WTC11 (cell line): ENCODE results near the gene VMAC.

ENCODE experiments used
- ESRRA ChIP-seq: sonication (generic); formaldehyde crosslinking; IDR thresholded peaks from 2 replicates; pipeline ENCODE4 v1.8.1; 2022; ENCODE audit warnings: mild to moderate bottlenecking, missing genetic modification reagents, borderline replicate concordance
- ETV6 ChIP-seq: sonication (generic); formaldehyde crosslinking; IDR thresholded peaks from 2 replicates; pipeline ENCODE4 v1.8.1; 2022; ENCODE audit warnings: mild to moderate bottlenecking, missing genetic modification reagents
- FOXJ3 ChIP-seq: sonication (generic); formaldehyde crosslinking; IDR thresholded peaks from 2 replicates; pipeline ENCODE4 v1.9.0; 2021; ENCODE audit warnings: missing genetic modification reagents, mild to moderate bottlenecking, borderline replicate concordance
- GABPB1 ChIP-seq: sonication (generic); formaldehyde crosslinking; IDR thresholded peaks from 2 replicates; pipeline ENCODE4 v1.8.1; 2023; ENCODE audit warnings: mild to moderate bottlenecking, missing genetic modification reagents
- MYBL2 ChIP-seq: sonication (generic); formaldehyde crosslinking; IDR thresholded peaks from 2 replicates; pipeline ENCODE4 v1.8.1; 2023; ENCODE audit warnings: mild to moderate bottlenecking, moderate library complexity, missing genetic modification reagents
- NR2C2 ChIP-seq: sonication (generic); formaldehyde crosslinking; IDR thresholded peaks from 2 replicates; pipeline ENCODE4 v1.8.0; 2022; ENCODE audit warnings: mild to moderate bottlenecking, missing genetic modification reagents
- SMAD4 ChIP-seq: sonication (generic); formaldehyde crosslinking; IDR thresholded peaks from 2 replicates; pipeline ENCODE4 v1.8.0; 2022; ENCODE audit warnings: mild to moderate bottlenecking, missing genetic modification reagents
- ZNF263 ChIP-seq: sonication (generic); formaldehyde crosslinking; IDR thresholded peaks from 2 replicates; pipeline ENCODE4 v1.8.1; 2022; ENCODE audit warnings: low read depth, mild to moderate bottlenecking, moderate library complexity, missing genetic modification reagents
- TF ChIP-seq, protein P1 (sequence below): fragments of 200-600 bp; IDR thresholded peaks from 2 replicates; pipeline ENCODE4 v1.8.0; 2022; ENCODE audit warnings: antibody characterized with exemption
- TF ChIP-seq, protein P2 (sequence below): sonication (generic); formaldehyde crosslinking; IDR thresholded peaks from 2 replicates; pipeline ENCODE4 v1.8.0; 2022; ENCODE audit warnings: mild to moderate bottlenecking, missing genetic modification reagents
- TF ChIP-seq, protein P3 (sequence below): sonication (generic); formaldehyde crosslinking; IDR thresholded peaks from 2 replicates; pipeline ENCODE4 v1.8.0; 2022; ENCODE audit warnings: mild to moderate bottlenecking, missing genetic modification reagents
- TF ChIP-seq, protein P4 (sequence below): sonication (generic); formaldehyde crosslinking; IDR thresholded peaks from 2 replicates; pipeline ENCODE4 v1.8.0; 2023; ENCODE audit warnings: mild to moderate bottlenecking, missing genetic modification reagents
- TF ChIP-seq, protein P5 (sequence below): sonication (generic); formaldehyde crosslinking; IDR thresholded peaks from 2 replicates; pipeline ENCODE4 v1.8.1; 2022; ENCODE audit warnings: low read depth, missing genetic modification reagents, borderline replicate concordance

DNA sequence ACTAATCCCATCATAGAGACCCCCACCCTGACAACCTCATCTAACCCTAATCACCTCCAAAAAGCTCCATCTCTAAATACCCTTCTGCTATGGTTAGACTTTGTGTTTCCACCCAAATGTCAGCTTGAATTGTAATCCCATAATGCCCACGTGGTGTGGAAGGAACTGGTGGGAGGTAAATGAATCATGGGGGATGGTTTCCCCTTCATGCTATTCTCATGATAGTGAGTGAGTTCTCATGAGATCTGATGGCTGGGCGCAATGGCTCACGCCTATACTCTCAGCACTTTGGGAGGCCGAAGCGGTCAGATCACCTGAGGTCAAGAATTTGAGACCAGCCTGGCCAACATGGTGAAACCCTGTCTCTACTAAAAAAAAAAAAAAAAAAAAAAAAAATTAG, 2.6 kb downstream of the VMAC start:
- no peak for TF ChIP-seq MYBL2 (CRISPR knock-in tag)
- TF ChIP-seq ESRRA (CRISPR knock-in tag) = no peak
- TF ChIP-seq, protein P1, sequence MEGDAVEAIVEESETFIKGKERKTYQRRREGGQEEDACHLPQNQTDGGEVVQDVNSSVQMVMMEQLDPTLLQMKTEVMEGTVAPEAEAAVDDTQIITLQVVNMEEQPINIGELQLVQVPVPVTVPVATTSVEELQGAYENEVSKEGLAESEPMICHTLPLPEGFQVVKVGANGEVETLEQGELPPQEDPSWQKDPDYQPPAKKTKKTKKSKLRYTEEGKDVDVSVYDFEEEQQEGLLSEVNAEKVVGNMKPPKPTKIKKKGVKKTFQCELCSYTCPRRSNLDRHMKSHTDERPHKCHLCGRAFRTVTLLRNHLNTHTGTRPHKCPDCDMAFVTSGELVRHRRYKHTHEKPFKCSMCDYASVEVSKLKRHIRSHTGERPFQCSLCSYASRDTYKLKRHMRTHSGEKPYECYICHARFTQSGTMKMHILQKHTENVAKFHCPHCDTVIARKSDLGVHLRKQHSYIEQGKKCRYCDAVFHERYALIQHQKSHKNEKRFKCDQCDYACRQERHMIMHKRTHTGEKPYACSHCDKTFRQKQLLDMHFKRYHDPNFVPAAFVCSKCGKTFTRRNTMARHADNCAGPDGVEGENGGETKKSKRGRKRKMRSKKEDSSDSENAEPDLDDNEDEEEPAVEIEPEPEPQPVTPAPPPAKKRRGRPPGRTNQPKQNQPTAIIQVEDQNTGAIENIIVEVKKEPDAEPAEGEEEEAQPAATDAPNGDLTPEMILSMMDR = no peak
- TF ChIP-seq NR2C2 = no peak
- TF ChIP-seq GABPB1 (CRISPR knock-in tag) = no peak
- TF ChIP-seq ZNF263 (CRISPR knock-in tag) = no peak
- TF ChIP-seq, protein P2, sequence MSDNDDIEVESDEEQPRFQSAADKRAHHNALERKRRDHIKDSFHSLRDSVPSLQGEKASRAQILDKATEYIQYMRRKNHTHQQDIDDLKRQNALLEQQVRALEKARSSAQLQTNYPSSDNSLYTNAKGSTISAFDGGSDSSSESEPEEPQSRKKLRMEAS = no peak
- TF ChIP-seq, protein P3, sequence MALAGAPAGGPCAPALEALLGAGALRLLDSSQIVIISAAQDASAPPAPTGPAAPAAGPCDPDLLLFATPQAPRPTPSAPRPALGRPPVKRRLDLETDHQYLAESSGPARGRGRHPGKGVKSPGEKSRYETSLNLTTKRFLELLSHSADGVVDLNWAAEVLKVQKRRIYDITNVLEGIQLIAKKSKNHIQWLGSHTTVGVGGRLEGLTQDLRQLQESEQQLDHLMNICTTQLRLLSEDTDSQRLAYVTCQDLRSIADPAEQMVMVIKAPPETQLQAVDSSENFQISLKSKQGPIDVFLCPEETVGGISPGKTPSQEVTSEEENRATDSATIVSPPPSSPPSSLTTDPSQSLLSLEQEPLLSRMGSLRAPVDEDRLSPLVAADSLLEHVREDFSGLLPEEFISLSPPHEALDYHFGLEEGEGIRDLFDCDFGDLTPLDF (CRISPR knock-in tag) = no peak
- TF ChIP-seq FOXJ3 (CRISPR knock-in tag) = no peak
- TF ChIP-seq, protein P4, sequence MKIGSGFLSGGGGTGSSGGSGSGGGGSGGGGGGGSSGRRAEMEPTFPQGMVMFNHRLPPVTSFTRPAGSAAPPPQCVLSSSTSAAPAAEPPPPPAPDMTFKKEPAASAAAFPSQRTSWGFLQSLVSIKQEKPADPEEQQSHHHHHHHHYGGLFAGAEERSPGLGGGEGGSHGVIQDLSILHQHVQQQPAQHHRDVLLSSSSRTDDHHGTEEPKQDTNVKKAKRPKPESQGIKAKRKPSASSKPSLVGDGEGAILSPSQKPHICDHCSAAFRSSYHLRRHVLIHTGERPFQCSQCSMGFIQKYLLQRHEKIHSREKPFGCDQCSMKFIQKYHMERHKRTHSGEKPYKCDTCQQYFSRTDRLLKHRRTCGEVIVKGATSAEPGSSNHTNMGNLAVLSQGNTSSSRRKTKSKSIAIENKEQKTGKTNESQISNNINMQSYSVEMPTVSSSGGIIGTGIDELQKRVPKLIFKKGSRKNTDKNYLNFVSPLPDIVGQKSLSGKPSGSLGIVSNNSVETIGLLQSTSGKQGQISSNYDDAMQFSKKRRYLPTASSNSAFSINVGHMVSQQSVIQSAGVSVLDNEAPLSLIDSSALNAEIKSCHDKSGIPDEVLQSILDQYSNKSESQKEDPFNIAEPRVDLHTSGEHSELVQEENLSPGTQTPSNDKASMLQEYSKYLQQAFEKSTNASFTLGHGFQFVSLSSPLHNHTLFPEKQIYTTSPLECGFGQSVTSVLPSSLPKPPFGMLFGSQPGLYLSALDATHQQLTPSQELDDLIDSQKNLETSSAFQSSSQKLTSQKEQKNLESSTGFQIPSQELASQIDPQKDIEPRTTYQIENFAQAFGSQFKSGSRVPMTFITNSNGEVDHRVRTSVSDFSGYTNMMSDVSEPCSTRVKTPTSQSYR (CRISPR knock-in tag) = no peak
- no peak for TF ChIP-seq ETV6 (CRISPR knock-in tag)
- TF ChIP-seq, protein P5, sequence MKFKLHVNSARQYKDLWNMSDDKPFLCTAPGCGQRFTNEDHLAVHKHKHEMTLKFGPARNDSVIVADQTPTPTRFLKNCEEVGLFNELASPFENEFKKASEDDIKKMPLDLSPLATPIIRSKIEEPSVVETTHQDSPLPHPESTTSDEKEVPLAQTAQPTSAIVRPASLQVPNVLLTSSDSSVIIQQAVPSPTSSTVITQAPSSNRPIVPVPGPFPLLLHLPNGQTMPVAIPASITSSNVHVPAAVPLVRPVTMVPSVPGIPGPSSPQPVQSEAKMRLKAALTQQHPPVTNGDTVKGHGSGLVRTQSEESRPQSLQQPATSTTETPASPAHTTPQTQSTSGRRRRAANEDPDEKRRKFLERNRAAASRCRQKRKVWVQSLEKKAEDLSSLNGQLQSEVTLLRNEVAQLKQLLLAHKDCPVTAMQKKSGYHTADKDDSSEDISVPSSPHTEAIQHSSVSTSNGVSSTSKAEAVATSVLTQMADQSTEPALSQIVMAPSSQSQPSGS (CRISPR knock-in tag) = no peak
- TF ChIP-seq SMAD4 (CRISPR knock-in tag) = no peak
